AG10803 (cell line): Measurements from ENCODE around the gene DHPS.
"Not testable (repeated sequence)": the region's sequence is repeated elsewhere in the genome, so short reads cannot be mapped to it uniquely, and the experiment has no call there.

Source experiments
- DNase-seq: peaks from one replicate; pipeline ENCODE4 v3.0.0; 2010; ENCODE audit warnings: low read depth
- H3K4me3 ChIP-seq: 2 replicates; pipeline ENCODE4 v1.5.1; 2011; ENCODE audit warnings: mild to moderate bottlenecking, low read length, control low read depth
- TF ChIP-seq, protein P1 (sequence below): conservative IDR thresholded peaks from 2 replicates; pipeline ENCODE4 v1.5.1; 2011; ENCODE audit warnings: mild to moderate bottlenecking, low read length, control low read depth, inconsistent platforms

Gene DHPS

DNA sequence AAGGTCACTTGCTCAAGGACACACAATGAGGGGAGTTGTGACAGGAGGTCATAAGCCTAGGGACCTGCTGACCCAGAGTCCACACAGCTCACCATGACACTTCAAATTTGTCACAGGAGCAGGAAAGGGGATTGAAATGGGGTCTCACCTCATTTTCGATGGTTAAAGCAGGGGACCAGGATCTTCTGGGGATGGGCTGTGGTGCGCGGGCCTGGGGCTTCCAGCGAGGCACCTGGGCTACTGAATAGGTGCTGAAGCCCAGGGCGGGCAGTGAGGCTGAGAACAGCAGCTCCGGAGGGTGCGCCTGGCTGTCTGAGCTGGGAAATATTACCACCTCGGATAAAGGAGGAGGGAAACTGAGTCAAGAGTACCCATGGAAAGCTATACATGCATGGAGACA lies 26.1 kb downstream of the DHPS start:
- no peak for DNase-seq
- TF ChIP-seq, protein P1, sequence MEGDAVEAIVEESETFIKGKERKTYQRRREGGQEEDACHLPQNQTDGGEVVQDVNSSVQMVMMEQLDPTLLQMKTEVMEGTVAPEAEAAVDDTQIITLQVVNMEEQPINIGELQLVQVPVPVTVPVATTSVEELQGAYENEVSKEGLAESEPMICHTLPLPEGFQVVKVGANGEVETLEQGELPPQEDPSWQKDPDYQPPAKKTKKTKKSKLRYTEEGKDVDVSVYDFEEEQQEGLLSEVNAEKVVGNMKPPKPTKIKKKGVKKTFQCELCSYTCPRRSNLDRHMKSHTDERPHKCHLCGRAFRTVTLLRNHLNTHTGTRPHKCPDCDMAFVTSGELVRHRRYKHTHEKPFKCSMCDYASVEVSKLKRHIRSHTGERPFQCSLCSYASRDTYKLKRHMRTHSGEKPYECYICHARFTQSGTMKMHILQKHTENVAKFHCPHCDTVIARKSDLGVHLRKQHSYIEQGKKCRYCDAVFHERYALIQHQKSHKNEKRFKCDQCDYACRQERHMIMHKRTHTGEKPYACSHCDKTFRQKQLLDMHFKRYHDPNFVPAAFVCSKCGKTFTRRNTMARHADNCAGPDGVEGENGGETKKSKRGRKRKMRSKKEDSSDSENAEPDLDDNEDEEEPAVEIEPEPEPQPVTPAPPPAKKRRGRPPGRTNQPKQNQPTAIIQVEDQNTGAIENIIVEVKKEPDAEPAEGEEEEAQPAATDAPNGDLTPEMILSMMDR, result no peak
- no peak overlapping the region for H3K4me3 ChIP-seq

DNA sequence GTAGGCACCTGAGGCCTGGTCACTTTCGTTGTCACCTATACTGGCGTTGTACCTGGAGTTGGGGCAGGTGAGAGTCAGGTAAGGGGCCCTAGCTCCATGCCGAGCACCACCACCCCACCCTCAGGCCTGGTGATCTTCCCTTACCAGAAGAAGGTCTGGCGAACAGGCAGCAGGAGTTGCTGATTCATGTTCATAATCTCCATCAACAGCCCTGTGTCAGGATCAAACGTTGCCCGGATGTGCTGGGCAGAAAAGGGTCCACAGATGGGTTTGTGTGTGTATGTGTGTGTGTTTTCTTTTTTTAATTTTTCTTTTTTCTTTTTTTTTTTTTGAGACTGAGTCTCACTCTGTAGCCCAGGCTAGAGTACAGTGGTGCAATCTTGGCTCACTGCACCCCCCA lies 29.5 kb downstream of the DHPS start:
- DNase-seq, result no peak
- no peak overlapping the region for H3K4me3 ChIP-seq
- TF ChIP-seq, protein P1, result no peak

DNA sequence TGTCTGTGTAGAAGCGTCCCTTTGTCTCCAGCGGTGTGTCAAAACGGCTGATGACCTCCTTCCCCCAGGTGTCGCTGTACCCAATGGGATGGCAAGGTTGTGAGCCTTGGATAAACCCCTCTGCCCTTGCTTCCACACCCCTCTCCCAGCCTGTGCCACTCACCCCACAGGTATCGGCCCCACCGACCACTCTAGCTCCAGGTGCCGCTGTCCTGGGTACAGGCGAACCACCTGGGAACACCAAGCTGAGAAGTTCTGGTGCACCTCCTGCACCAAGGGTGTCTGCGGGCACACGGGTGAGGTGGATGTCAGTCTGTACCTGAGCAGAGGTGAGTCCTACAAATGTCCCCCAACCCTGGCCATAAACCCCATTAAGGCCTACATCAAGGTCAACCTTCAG lies 31.7 kb downstream of the DHPS start:
- H3K4me3 ChIP-seq, result no peak overlapping the region
- DNase-seq, result no peak
- TF ChIP-seq, protein P1, result no peak

DNA sequence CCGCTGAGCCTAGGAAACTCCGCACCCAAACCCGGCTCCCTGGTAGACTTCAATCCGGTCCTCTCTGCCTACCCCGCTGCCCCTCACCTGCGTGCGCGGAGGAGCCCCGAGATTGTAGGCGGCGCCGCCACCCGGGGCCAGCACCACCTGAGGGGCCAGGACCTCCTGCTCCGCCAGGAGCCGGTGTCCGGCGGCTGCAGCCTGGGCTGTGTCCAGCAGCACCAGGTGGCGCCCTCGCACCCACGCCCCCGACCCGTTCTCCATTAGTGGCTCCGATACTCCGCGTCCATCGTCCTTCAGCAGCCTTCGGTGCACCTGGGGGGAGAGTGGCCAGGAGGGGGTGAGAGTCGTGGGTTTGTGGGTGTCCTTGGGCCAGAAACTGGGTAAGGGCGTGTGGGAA lies 33.6 kb downstream of the DHPS start:
- no peak for DNase-seq

DNA sequence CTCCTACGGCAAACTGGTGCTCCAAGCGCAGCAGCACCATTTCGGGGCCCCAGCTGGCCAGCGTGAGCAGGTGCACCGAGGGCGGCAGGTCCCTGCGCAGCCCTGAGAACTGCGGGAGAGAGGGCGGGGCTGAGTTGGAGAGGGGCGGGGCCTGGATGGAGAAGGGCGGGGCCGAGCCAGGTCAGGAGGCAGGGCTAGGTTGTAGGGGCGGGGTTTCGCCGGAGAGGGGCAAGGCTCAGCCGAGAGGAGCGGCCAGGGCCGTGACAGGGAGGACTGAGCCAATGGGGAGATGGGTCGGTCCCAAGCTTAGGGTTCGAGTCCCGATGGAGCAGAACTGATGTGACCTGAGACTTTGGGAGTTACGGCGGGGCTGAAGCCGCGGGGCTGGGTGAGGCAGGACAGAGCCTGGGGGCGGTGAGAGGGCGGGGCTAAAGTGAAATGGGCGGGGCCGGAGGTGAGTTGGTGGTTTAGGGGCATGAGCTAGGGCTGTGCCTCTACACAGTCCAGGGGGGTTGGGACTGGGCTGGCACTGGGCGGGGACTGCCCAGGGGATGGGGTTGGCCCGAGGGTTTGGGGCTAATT lies 34.1 kb downstream of the DHPS start:
- H3K4me3 ChIP-seq, result no peak overlapping the region
- TF ChIP-seq, protein P1, result no peak
- DNase-seq, result peak; percentile 16

More for the DNA sequence above, 33.6 kb downstream of the DHPS start:
- TF ChIP-seq, protein P1, result no peak; the same call in 1 of the 2 replicates
- no peak overlapping the region for H3K4me3 ChIP-seq

DNA sequence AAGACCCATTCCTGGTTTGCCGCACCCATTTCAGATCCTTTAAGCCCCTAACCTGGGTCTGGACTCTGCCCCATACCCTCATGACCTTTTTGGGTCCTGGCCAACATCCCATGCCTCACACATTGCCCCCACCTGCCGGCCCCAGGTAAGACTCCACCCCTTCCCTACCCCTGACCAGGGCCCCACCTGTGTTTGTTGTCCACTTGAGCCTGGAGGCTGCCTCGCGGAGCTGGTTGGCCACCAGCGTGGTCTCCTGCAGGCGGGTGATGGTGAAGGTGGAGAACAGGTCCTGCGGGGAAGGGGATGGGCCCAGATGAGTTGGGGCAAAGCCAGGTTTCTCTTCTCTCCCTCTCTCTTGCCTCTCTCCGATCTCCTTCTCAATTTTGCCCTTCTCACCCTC lies 34.6 kb downstream of the DHPS start:
- no peak overlapping the region for H3K4me3 ChIP-seq
- DNase-seq, result no peak
- TF ChIP-seq, protein P1, result no peak

DNA sequence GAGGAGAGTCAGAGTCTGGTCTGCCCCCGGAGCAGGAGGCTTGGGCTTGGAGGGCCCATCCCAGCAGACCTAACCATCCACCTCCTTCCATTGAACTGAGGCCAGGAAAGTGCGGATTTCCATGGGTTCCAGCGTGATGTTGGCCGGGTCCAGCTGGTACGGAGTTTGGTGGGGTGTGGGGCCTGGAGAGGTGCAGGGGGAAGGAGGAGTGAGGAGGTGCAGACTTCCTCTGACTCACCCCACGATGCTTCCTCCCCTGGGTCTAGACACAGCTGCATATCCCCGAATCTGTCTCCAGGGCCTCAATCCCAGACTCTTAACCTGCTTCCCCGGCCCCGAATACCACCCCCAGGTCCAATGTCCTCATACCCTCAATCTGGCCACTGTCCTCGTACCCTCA lies 35.1 kb downstream of the DHPS start:
- no peak overlapping the region for H3K4me3 ChIP-seq
- DNase-seq, result no peak
- TF ChIP-seq, protein P1, result no peak

DNA sequence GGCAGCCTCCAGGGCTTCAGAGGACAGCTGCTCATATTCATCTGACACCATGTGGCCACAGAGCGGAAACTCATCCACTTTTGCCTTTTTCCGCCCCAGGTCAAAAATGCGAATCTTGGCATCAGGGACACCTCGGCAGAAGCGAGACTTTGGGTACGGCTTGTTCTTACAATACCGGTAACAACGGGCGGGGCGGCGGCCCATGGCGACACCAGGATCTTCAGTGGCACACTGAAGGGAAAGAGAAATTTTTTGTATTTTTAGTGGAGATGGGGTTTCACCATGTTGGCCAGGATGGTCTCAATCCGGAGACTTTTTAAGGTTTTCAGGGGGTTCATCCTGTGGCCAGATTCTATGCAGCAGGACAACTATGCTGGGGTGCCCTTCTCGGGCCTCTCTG lies 38.0 kb downstream of the DHPS start:
- not testable (repeated sequence) for H3K4me3 ChIP-seq, DNase-seq
